Activated naive CD8-positive, alpha-beta T cell treated with anti-CD3 and anti-CD28 coated beads for 36 hours (primary cell): ENCODE data around the gene SGPL1. TPM values are rescaled to one million over a fixed set of nuclear protein-coding genes. Genes with fewer than 3 reads are reported as not detected.

Source experiments
- DNase-seq: peaks from one replicate; pipeline ENCODE4 v3.0.0; 2021
- H3K27ac Mint-ChIP-seq: one replicate; pipeline ENCODE4 v1.8.0; 2022; ENCODE audit warnings: mild to moderate bottlenecking, moderate library complexity, mixed read lengths
- H3K27me3 Mint-ChIP-seq: one replicate; pipeline ENCODE4 v1.8.0; 2022; ENCODE audit warnings: mild to moderate bottlenecking, mixed read lengths
- H3K36me3 Mint-ChIP-seq: one replicate; pipeline ENCODE4 v1.8.0; 2021; ENCODE audit warnings: mild to moderate bottlenecking, mixed read lengths
- H3K4me1 Mint-ChIP-seq: one replicate; pipeline ENCODE4 v1.8.0; 2021; ENCODE audit warnings: mixed read lengths
- H3K4me3 Mint-ChIP-seq: one replicate; pipeline ENCODE4 v1.8.0; 2022; ENCODE audit warnings: mild to moderate bottlenecking, moderate library complexity, mixed read lengths
- H3K9me3 Mint-ChIP-seq: one replicate; pipeline ENCODE4 v1.8.0; 2022; ENCODE audit warnings: mixed read lengths
- total RNA-seq, 2 experiments: library from RNA; stranded (reverse); gene quantifications; one replicate each; pipeline ENCODE4 v1.2.3, GENCODE V29; 2021

SGPL1 gene
- total RNA-seq, 2 experiments from 2014 or later = 17.3 to 19.5 TPM

GRCh38 chr10:70906953-70907636 is 91.3 kb downstream of the SGPL1 start:
- DNase-seq = no peak
- no peaks in the 10 kb centered on the region for H3K9me3 Mint-ChIP-seq
- no peak overlapping the region for H3K4me3 Mint-ChIP-seq
- no peak overlapping the region for H3K27ac Mint-ChIP-seq
- no peaks in the 10 kb centered on the region for H3K36me3 Mint-ChIP-seq
- no peaks in the 10 kb centered on the region for H3K4me1 Mint-ChIP-seq
- H3K27me3 Mint-ChIP-seq = no peaks in the 10 kb centered on the region

GRCh38 chr10:70907637-70908405 is 92.1 kb downstream of the SGPL1 start:
- no peak overlapping the region for H3K4me3 Mint-ChIP-seq
- H3K27me3 Mint-ChIP-seq = no peaks in the 10 kb centered on the region
- no peaks in the 10 kb centered on the region for H3K4me1 Mint-ChIP-seq
- no peak overlapping the region for H3K27ac Mint-ChIP-seq
- no peaks in the 10 kb centered on the region for H3K36me3 Mint-ChIP-seq
- no peaks in the 10 kb centered on the region for H3K9me3 Mint-ChIP-seq
- DNase-seq = no peak

- no peak for DNase-seq
- no peaks in the 10 kb centered on the region for H3K27me3 Mint-ChIP-seq
- H3K4me1 Mint-ChIP-seq = no peaks in the 10 kb centered on the region
- no peak overlapping the region for H3K27ac Mint-ChIP-seq
- no peaks in the 10 kb centered on the region for H3K9me3 Mint-ChIP-seq
- H3K4me3 Mint-ChIP-seq = no peak overlapping the region
- no peaks in the 10 kb centered on the region for H3K36me3 Mint-ChIP-seq
Observed at GRCh38 chr10:70908406-70909296, 92.9 kb downstream of the SGPL1 start.

- no peak overlapping the region for H3K4me3 Mint-ChIP-seq
- H3K9me3 Mint-ChIP-seq = no peaks in the 10 kb centered on the region
- no peaks in the 10 kb centered on the region for H3K36me3 Mint-ChIP-seq
- no peaks in the 10 kb centered on the region for H3K4me1 Mint-ChIP-seq
- no peaks in the 10 kb centered on the region for H3K27me3 Mint-ChIP-seq
- H3K27ac Mint-ChIP-seq = no peak overlapping the region
- no peak for DNase-seq
Observed at GRCh38 chr10:70909326-70909935, 93.7 kb downstream of the SGPL1 start.

GRCh38 chr10:70910486-70911341 is 95.0 kb downstream of the SGPL1 start:
- Mint-ChIP-seq H3K4me3 (no peak overlapping the region), H3K9me3 (no peaks in the 10 kb centered on the region)

GRCh38 chr10:70911386-70911785 is 95.6 kb downstream of the SGPL1 start:
- H3K27ac Mint-ChIP-seq = no peak overlapping the region
- no peaks in the 10 kb centered on the region for H3K36me3 Mint-ChIP-seq
- no peaks in the 10 kb centered on the region for H3K27me3 Mint-ChIP-seq
- H3K4me1 Mint-ChIP-seq = no peaks in the 10 kb centered on the region
- no peak overlapping the region for H3K4me3 Mint-ChIP-seq
- no peaks in the 10 kb centered on the region for H3K9me3 Mint-ChIP-seq
- DNase-seq = no peak

More at GRCh38 chr10:70910486-70911341, 95.0 kb downstream of the SGPL1 start:
- Mint-ChIP-seq H3K4me1 (no peaks in the 10 kb centered on the region), H3K27me3 (no peaks in the 10 kb centered on the region), H3K36me3 (no peaks in the 10 kb centered on the region), H3K27ac (no peak overlapping the region)
- no peak for DNase-seq

GRCh38 chr10:70912556-70912955 is 96.8 kb downstream of the SGPL1 start:
- DNase-seq = no peak
- H3K27me3 Mint-ChIP-seq = no peaks in the 10 kb centered on the region
- H3K36me3 Mint-ChIP-seq = no peaks in the 10 kb centered on the region
- no peaks in the 10 kb centered on the region for H3K9me3 Mint-ChIP-seq
- H3K4me1 Mint-ChIP-seq = no peaks in the 10 kb centered on the region
- no peak overlapping the region for H3K27ac Mint-ChIP-seq
- no peak overlapping the region for H3K4me3 Mint-ChIP-seq

- no peaks in the 10 kb centered on the region for H3K4me1 Mint-ChIP-seq
- no peaks in the 10 kb centered on the region for H3K27me3 Mint-ChIP-seq
- H3K9me3 Mint-ChIP-seq = no peaks in the 10 kb centered on the region
- no peak overlapping the region for H3K4me3 Mint-ChIP-seq
- DNase-seq = no peak
- no peaks in the 10 kb centered on the region for H3K36me3 Mint-ChIP-seq
- no peak overlapping the region for H3K27ac Mint-ChIP-seq
Observed at GRCh38 chr10:70913191-70913892, 97.6 kb downstream of the SGPL1 start.

- no peak for DNase-seq
- H3K4me1 Mint-ChIP-seq = no peaks in the 10 kb centered on the region
- no peaks in the 10 kb centered on the region for H3K36me3 Mint-ChIP-seq
- no peaks in the 10 kb centered on the region for H3K9me3 Mint-ChIP-seq
- H3K4me3 Mint-ChIP-seq = no peak overlapping the region
- no peak overlapping the region for H3K27ac Mint-ChIP-seq
- H3K27me3 Mint-ChIP-seq = no peaks in the 10 kb centered on the region
Observed at GRCh38 chr10:70913893-70914240, 98.1 kb downstream of the SGPL1 start.

GRCh38 chr10:70914316-70914864 is 98.6 kb downstream of the SGPL1 start:
- no peaks in the 10 kb centered on the region for H3K27me3 Mint-ChIP-seq
- H3K27ac Mint-ChIP-seq = no peak overlapping the region

GRCh38 chr10:70915206-70915605 is 99.5 kb downstream of the SGPL1 start:
- H3K9me3 Mint-ChIP-seq = no peaks in the 10 kb centered on the region
- no peaks in the 10 kb centered on the region for H3K27me3 Mint-ChIP-seq
- no peak overlapping the region for H3K27ac Mint-ChIP-seq
- H3K36me3 Mint-ChIP-seq = no peaks in the 10 kb centered on the region
- no peak for DNase-seq
- H3K4me1 Mint-ChIP-seq = no peaks in the 10 kb centered on the region
- no peak overlapping the region for H3K4me3 Mint-ChIP-seq

More at GRCh38 chr10:70914316-70914864, 98.6 kb downstream of the SGPL1 start:
- H3K9me3 Mint-ChIP-seq = no peaks in the 10 kb centered on the region
- H3K4me1 Mint-ChIP-seq = no peaks in the 10 kb centered on the region
- DNase-seq = no peak
- H3K4me3 Mint-ChIP-seq = no peak overlapping the region
- no peaks in the 10 kb centered on the region for H3K36me3 Mint-ChIP-seq

- DNase-seq = no peak
- H3K27me3 Mint-ChIP-seq = no peaks in the 10 kb centered on the region
- no peak overlapping the region for H3K4me3 Mint-ChIP-seq
- H3K36me3 Mint-ChIP-seq = no peaks in the 10 kb centered on the region
- H3K27ac Mint-ChIP-seq = no peak overlapping the region
- no peaks in the 10 kb centered on the region for H3K4me1 Mint-ChIP-seq
- H3K9me3 Mint-ChIP-seq = no peaks in the 10 kb centered on the region
Observed at GRCh38 chr10:70915806-70916205, 100.1 kb downstream of the SGPL1 start.

GRCh38 chr10:70916241-70916640 is 100.5 kb downstream of the SGPL1 start:
- Mint-ChIP-seq H3K4me3 (no peak overlapping the region), H3K36me3 (no peaks in the 10 kb centered on the region), H3K27me3 (no peaks in the 10 kb centered on the region), H3K4me1 (no peaks in the 10 kb centered on the region), H3K9me3 (no peaks in the 10 kb centered on the region), H3K27ac (no peak overlapping the region)
- no peak for DNase-seq
